H1 (cell line): ENCODE data around the gene SLC39A11. TPM values are rescaled to one million over a fixed set of nuclear protein-coding genes. Genes with fewer than 3 reads are reported as not detected.

Experiments
- E2F6 ChIP-seq: IDR thresholded peaks from 2 replicates; pipeline ENCODE4 v1.6.1; 2012; ENCODE audit warnings: inconsistent platforms
- polyA plus RNA-seq, 7 experiments: library from polyadenylated mRNA; depleted of rRNA in 3 of 7; stranded (reverse) in 5 of 7; unstranded in 2 of 7; fragments of >200 nt in 5 of 7; fragments of 200-250 nt in 2 of 7; gene quantifications; 1 replicate in 5 of 7; 2 replicates in 1 of 7; 4 replicates in 1 of 7; pipeline versions ENCODE4 v1.2.1 to v1.2.3, GENCODE V29; 2011 to 2013; ENCODE audit warnings: missing spikeins in 2 of 7, mixed read lengths in 2 of 7
- total RNA-seq: library from RNA; stranded (reverse); fragmentation: NEBNext Ultra II Directional; extraction: Animal tissue kit (Norgen Biotek cat#: 25700); gene quantifications from 2 replicates; pipeline ENCODE4 v1.2.1, GENCODE V29; 2021

Gene SLC39A11
- total and polyA plus RNA-seq, 2 of the 8 experiments (the other 6 are each of a cell fraction or from before 2014, with no cell fraction given) = 12.2 to 19.6 TPM

GRCh38 chr17:72734613-72735012 is 357.9 kb downstream of the SLC39A11 start (continued):
- TF ChIP-seq E2F6 = no peak
